K562 (cell line): ENCODE measurements around the gene P2RX3. TPM values are rescaled to one million over a fixed set of nuclear protein-coding genes. Genes with fewer than 3 reads are reported as not detected.

Source experiments
- BMI1 ChIP-seq: fragments of 150-350 bp; IDR thresholded peaks from 2 replicates; pipeline ENCODE4 v1.6.1; 2014; ENCODE audit warnings: low read length
- CHD4 ChIP-seq: fragments of 200-600 bp; sonication (generic); IDR thresholded peaks from 3 replicates; pipeline ENCODE4 v1.6.1; 2012; ENCODE audit warnings: low read depth, mild to moderate bottlenecking, mixed read lengths, low read length, inconsistent platforms; ENCODE audit not compliant: insufficient read depth, insufficient replicate concordance, poor library complexity, severe bottlenecking
- E2F8 ChIP-seq: fragments of 450-650 bp; IDR thresholded peaks from 2 replicates; pipeline ENCODE4 v1.7.1; 2018; ENCODE audit warnings: mild to moderate bottlenecking, low read depth; ENCODE audit not compliant: partially characterized antibody
- EHMT2 ChIP-seq: fragments of 450-650 bp; IDR thresholded peaks from 2 replicates; pipeline ENCODE4 v1.6.1; 2018; ENCODE audit warnings: antibody characterized with exemption
- HDAC2 ChIP-seq: fragments of 450-650 bp; IDR thresholded peaks from 2 replicates; pipeline ENCODE4 v1.6.1; 2016; ENCODE audit warnings: mild to moderate bottlenecking
- KAT7 ChIP-seq: sonication (generic); formaldehyde crosslinking; IDR thresholded peaks from 2 replicates; pipeline ENCODE4 v1.8.0; 2022; ENCODE audit warnings: missing genetic modification reagents, mild to moderate bottlenecking, borderline replicate concordance
- MTA1 ChIP-seq: fragments of 450-650 bp; IDR thresholded peaks from 2 replicates; pipeline ENCODE4 v1.6.1; 2017; ENCODE audit warnings: borderline replicate concordance
- MYNN ChIP-seq, 2 experiments: sonication (generic); formaldehyde crosslinking in 1 of 2; IDR thresholded peaks; 2 replicates each; pipeline versions ENCODE4 v1.5.0 to v1.6.1; 2016 to 2020; ENCODE audit warnings: antibody characterized with exemption in 1 of 2, missing genetic modification reagents in 1 of 2
- NONO ChIP-seq, 2 experiments: fragments of 200-400 bp in 1 of 2; fragments of 450-650 bp in 1 of 2; formaldehyde crosslinking in 1 of 2; IDR thresholded peaks; 2 replicates each; pipeline ENCODE4 v1.6.1; 2017; ENCODE audit warnings: low read depth in 2 of 2, mild to moderate bottlenecking in 2 of 2, moderate library complexity in 2 of 2, low read length in 1 of 2
- PATZ1 ChIP-seq: fragments of 250-450 bp; sonication (Bioruptor Pico); IDR thresholded peaks from 2 replicates; pipeline ENCODE4 v1.5.0; 2020; ENCODE audit warnings: mild to moderate bottlenecking, borderline replicate concordance
- POLR2G ChIP-seq: fragments of 200-400 bp; formaldehyde crosslinking; IDR thresholded peaks from 2 replicates; pipeline ENCODE4 v1.6.1; 2017; ENCODE audit warnings: low read depth, mild to moderate bottlenecking, antibody characterized with exemption, low read length, moderate library complexity
- RB1 ChIP-seq: fragments of 450-650 bp; IDR thresholded peaks from 2 replicates; pipeline ENCODE4 v1.6.1; 2017; ENCODE audit warnings: low read depth, mild to moderate bottlenecking
- STAT6 ChIP-seq: sonication (generic); formaldehyde crosslinking; IDR thresholded peaks from 2 replicates; pipeline ENCODE4 v1.8.1; 2023; ENCODE audit warnings: mild to moderate bottlenecking, missing genetic modification reagents
- ZNF354B ChIP-seq: fragments of 250-450 bp; sonication (Bioruptor Pico); IDR thresholded peaks from 2 replicates; pipeline ENCODE4 v1.4.0; 2020
- ZNF449 ChIP-seq: fragments of 250-450 bp; sonication (Bioruptor Pico); IDR thresholded peaks from 2 replicates; pipeline ENCODE4 v1.8.0; 2022; ENCODE audit warnings: moderate library complexity, mild to moderate bottlenecking, inconsistent platforms
- ZNF785 ChIP-seq: fragments of 250-450 bp; sonication (Bioruptor Pico); IDR thresholded peaks from 2 replicates; pipeline ENCODE4 v1.4.0; 2020; ENCODE audit warnings: mild to moderate bottlenecking
- polyA plus RNA-seq, 8 experiments: library from polyadenylated mRNA; depleted of rRNA in 4 of 8; stranded (reverse) in 5 of 8; unstranded in 3 of 8; fragments of >200 nt; fragmentation: Nextera tagmentation in 2 of 8; fragmentation: Illumina TruSeq in 1 of 8; extraction: Ambion mirVana in 2 of 8; extraction: Trizol in 1 of 8; gene quantifications; 2 replicates each; pipeline versions ENCODE4 v1.2.1 to v1.2.3, GENCODE V29; 2011 to 2014; ENCODE audit warnings: inconsistent platforms in 1 of 8, missing spikeins in 1 of 8
- total RNA-seq, 7 experiments: library from RNA; depleted of rRNA in 6 of 7; stranded (reverse); fragments of >200 nt in 6 of 7; fragmentation: Illumina TruSeq in 2 of 7; extraction: Trizol in 2 of 7; gene quantifications; 2 replicates each; pipeline versions ENCODE4 v1.2.1 to v1.2.3, GENCODE V29; 2011 to 2021; ENCODE audit warnings: low replicate concordance in 1 of 7

The P2RX3 gene
- total and polyA plus RNA-seq, 9 of the 15 experiments (the other 6 are each of a cell fraction or from before 2014, with no cell fraction given), result not detected

GRCh38 chr11:57395905-57396623, 57.9 kb downstream of the P2RX3 start (continued):
- TF ChIP-seq E2F8 (no peak), POLR2G (no peak), NONO (IDR thresholded peaks at IDR 0.05; ENCODE audit: low read depth in 2 of 2, low read length in 1 of 2) (no peak), ZNF354B (no peak), ZNF785 (CRISPR knock-in tag) (no peak), BMI1 (no peak), CHD4 (no peak), PATZ1 (CRISPR knock-in tag) (no peak), HDAC2 (no peak), EHMT2 (peak; percentile 11; the same call in 1 of the 2 replicates), KAT7 (CRISPR knock-in tag) (no peak), MYNN (IDR thresholded peaks at IDR 0.05) (peak; percentile 76), MYNN (CRISPR knock-in tag; IDR thresholded peaks at IDR 0.05) (no peak), ZNF449 (CRISPR knock-in tag) (peak; percentile 41; the same call in 1 of the 2 replicates), RB1 (no peak), STAT6 (CRISPR knock-in tag) (no peak), MTA1 (no peak)
